PC-3 (cell line): Measurements from ENCODE around the gene AFF2. TPM values are rescaled to one million over a fixed set of nuclear protein-coding genes. Genes with fewer than 3 reads are reported as not detected.

ENCODE experiments used
- ATAC-seq: fragments of 200-7000 bp; cut with Tn5 transposase; 2 replicates; pipeline ENCODE4 v1.9.1; 2020; ENCODE audit warnings: mild to moderate bottlenecking, moderate library complexity
- BruUV-seq: library from RNA; stranded (reverse); fragments of 400-500 nt; replicated peaks from 2 replicates; lab custom pipeline; 2021; lab: Mats Ljungman, UMichigan
- CTCF ChIA-PET: fragments of 300-600 bp; sonication (Branson Sonifier 250); formaldehyde crosslinking; loops from one replicate; lab custom pipeline; 2022; ENCODE audit warnings: antibody characterized with exemption; lab: Charles Lee
- POLR2A ChIA-PET: fragments of 300-600 bp; sonication (Branson Sonifier 250); formaldehyde crosslinking; loops from one replicate; lab custom pipeline; 2022; ENCODE audit warnings: antibody characterized with exemption; ENCODE audit not compliant: unreplicated experiment; lab: Charles Lee
- DNase-seq: peaks from one replicate; pipeline ENCODE4 v3.0.0-alpha.2; 2015
- H2AFZ ChIP-seq: fragments of 300-600 bp; sonication (generic); 2 replicates; pipeline ENCODE4 v1.6.0; 2016; ENCODE audit warnings: antibody characterized with exemption, low read length
- H3F3A ChIP-seq: fragments of 300-600 bp; sonication (generic); one replicate; pipeline ENCODE4 v1.6.0; 2017; ENCODE audit warnings: antibody characterized with exemption, low read length, control low read depth, mild to moderate bottlenecking; ENCODE audit not compliant: unreplicated experiment
- H3K27ac ChIP-seq: fragments of 300-600 bp; sonication (generic); 2 replicates; pipeline ENCODE4 v1.5.1; 2016; ENCODE audit warnings: mild to moderate bottlenecking, low read length
- H3K27me3 ChIP-seq: fragments of 300-600 bp; sonication (generic); 2 replicates; pipeline ENCODE4 v1.6.1; 2016; ENCODE audit warnings: low read length, mixed read lengths
- H3K36me3 ChIP-seq: fragments of 300-600 bp; sonication (generic); 2 replicates; pipeline ENCODE4 v1.6.1; 2016; ENCODE audit warnings: low read depth, mixed run types, low read length, mixed read lengths
- H3K4me1 ChIP-seq: fragments of 300-600 bp; sonication (generic); 2 replicates; pipeline ENCODE4 v1.5.1; 2016; ENCODE audit warnings: low read length; ENCODE audit not compliant: insufficient read depth
- H3K4me2 ChIP-seq: fragments of 300-600 bp; sonication (generic); 2 replicates; pipeline ENCODE4 v1.6.0; 2016; ENCODE audit warnings: low read length
- H3K4me3 ChIP-seq: fragments of 300-600 bp; sonication (generic); 2 replicates; pipeline ENCODE4 v1.5.1; 2016; ENCODE audit warnings: mild to moderate bottlenecking, low read length, mixed read lengths
- H3K79me2 ChIP-seq: fragments of 300-600 bp; sonication (generic); 2 replicates; pipeline ENCODE4 v1.6.1; 2017; ENCODE audit warnings: low read length, mixed read lengths
- H3K9ac ChIP-seq: fragments of 300-600 bp; sonication (generic); 2 replicates; pipeline ENCODE4 v1.6.0; 2016; ENCODE audit warnings: mild to moderate bottlenecking, low read length
- H3K9me2 ChIP-seq: fragments of 300-600 bp; sonication (generic); replicated peaks from 2 replicates; pipeline ENCODE4 v1.6.1; 2016; ENCODE audit warnings: mixed run types, low read length, mixed read lengths
- H3K9me3 ChIP-seq: fragments of 300-600 bp; sonication (generic); 2 replicates; pipeline ENCODE4 v1.6.1; 2016; ENCODE audit warnings: low read length, mixed read lengths
- H4K20me1 ChIP-seq: fragments of 300-600 bp; sonication (generic); 2 replicates; pipeline ENCODE4 v1.6.1; 2016; ENCODE audit warnings: low read length, mixed read lengths
- CTCF ChIP-seq: fragments of 300-600 bp; sonication (generic); conservative IDR thresholded peaks from 2 replicates; pipeline ENCODE4 v1.5.1; 2017; ENCODE audit warnings: antibody characterized with exemption, low read depth, mild to moderate bottlenecking, low read length
- EZH2 ChIP-seq: fragments of 300-600 bp; sonication (generic); IDR thresholded peaks from one replicate; pipeline ENCODE4 v1.6.1; 2017; ENCODE audit warnings: antibody characterized with exemption, mild to moderate bottlenecking, low read length; ENCODE audit not compliant: unreplicated experiment
- EZH2phosphoT487 ChIP-seq: fragments of 300-600 bp; sonication (generic); IDR thresholded peaks from 2 replicates; pipeline ENCODE4 v1.6.1; 2018; ENCODE audit warnings: mild to moderate bottlenecking, antibody characterized with exemption, low read length, borderline replicate concordance
- intact Hi-C: fragments of 100-400 bp; cut with micrococcal nuclease; formaldehyde crosslinking; loops from 2 replicates; pipeline ENCODE4 v1.9.0; 2023
- total RNA-seq: library from RNA; depleted of rRNA; stranded (reverse); fragments of >200 nt; gene quantifications from 2 replicates; pipeline ENCODE4 v1.2.3, GENCODE V29; 2014

AFF2 gene
- total RNA-seq, 1 experiment from 2014 or later, result not detected

- no TSS peak for BruUV-seq
- no peak overlapping the region for H3K9ac ChIP-seq
- ATAC-seq (no peak), DNase-seq (no peak)
- H2AFZ ChIP-seq, result no peak overlapping the region
- no peak overlapping the region for H3K27ac ChIP-seq
- H3K4me2 ChIP-seq, result no peak overlapping the region
- H3K36me3 ChIP-seq, result no peaks in the 10 kb centered on the region
- TF ChIP-seq EZH2, result no peak
- no peak for TF ChIP-seq EZH2phosphoT487
- no peak for TF ChIP-seq CTCF
- H3K9me3 ChIP-seq, result no peaks in the 10 kb centered on the region
- POLR2A ChIA-PET, result no interaction called here
- no peaks in the 10 kb centered on the region for H3K9me2 ChIP-seq
- H3K4me3 ChIP-seq, result no peak overlapping the region
- H3K27me3 ChIP-seq, result no peaks in the 10 kb centered on the region
- CTCF ChIA-PET, result no interaction called here
- intact Hi-C loops, result no loop called here
- H3F3A ChIP-seq, result no peaks in the 10 kb centered on the region
- no peaks in the 10 kb centered on the region for H3K4me1 ChIP-seq
- H3K79me2 ChIP-seq, result no peaks in the 10 kb centered on the region
- no peaks in the 10 kb centered on the region for H4K20me1 ChIP-seq
Measured at GRCh38 chrX:148541584-148541940, 41.1 kb downstream of the AFF2 start.

DNA sequence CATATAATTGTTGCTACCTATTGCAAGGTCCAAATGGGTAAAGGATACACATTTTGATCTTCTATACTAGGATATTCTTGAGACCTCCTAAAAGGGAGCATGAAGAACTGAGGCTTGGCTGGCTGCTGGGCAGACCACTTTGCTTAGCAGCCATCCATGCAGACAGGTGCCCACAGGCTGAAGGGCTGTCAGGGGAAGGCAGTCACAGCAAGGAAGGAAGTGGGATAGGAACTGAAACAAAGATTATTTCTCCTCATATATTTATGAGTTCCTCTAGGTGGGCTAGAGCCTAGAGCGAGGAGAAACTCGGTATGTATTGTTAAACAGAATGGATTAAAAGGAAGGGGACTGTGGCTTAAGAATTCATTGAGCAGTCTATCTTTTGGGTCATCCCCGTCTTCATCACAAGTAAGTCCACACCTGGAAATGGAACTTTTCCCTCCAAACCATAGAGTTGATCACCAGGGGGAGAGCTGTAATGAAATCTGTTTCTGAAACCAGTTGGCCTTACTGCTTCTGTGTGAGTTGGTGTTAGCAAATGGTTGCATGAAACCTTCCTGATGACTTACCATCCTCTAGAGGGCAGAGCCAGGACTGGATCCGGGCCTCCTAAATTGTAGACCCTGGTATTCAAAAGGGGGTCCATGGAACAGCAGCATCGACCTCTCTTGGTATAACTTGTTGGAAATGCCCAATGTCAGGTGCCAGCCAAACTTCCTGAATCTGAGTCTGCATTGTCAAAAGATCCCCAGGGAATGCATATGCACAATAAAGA, 42.3 kb downstream of the AFF2 start:
- H3K9me3 ChIP-seq, result no peaks in the 10 kb centered on the region
- H3K27me3 ChIP-seq, result no peaks in the 10 kb centered on the region
- no peak overlapping the region for H3K4me3 ChIP-seq
- no peak for TF ChIP-seq EZH2
- no peak for TF ChIP-seq EZH2phosphoT487
- TF ChIP-seq CTCF, result no peak
- H3K4me1 ChIP-seq, result no peaks in the 10 kb centered on the region
- ATAC-seq (no peak), DNase-seq (no peak)
- H3K79me2 ChIP-seq, result no peaks in the 10 kb centered on the region
- no peaks in the 10 kb centered on the region for H3K36me3 ChIP-seq
- intact Hi-C loops, result no loop called here
- no peak overlapping the region for H2AFZ ChIP-seq
- ChIA-PET CTCF (no interaction called here), POLR2A (no interaction called here)
- no peaks in the 10 kb centered on the region for H3F3A ChIP-seq
- no peak overlapping the region for H3K4me2 ChIP-seq
- BruUV-seq, result no TSS peak
- no peaks in the 10 kb centered on the region for H4K20me1 ChIP-seq
- no peak overlapping the region for H3K9ac ChIP-seq
- H3K27ac ChIP-seq, result no peak overlapping the region
- no peaks in the 10 kb centered on the region for H3K9me2 ChIP-seq

GRCh38 chrX:148552775-148553174, 52.4 kb downstream of the AFF2 start:
- Histone ChIP-seq H3K27me3 (no peaks in the 10 kb centered on the region), H3K36me3 (no peaks in the 10 kb centered on the region), H3K9me2 (no peaks in the 10 kb centered on the region), H3K9ac (no peak overlapping the region), H4K20me1 (no peaks in the 10 kb centered on the region), H3K4me1 (no peaks in the 10 kb centered on the region), H3K9me3 (no peaks in the 10 kb centered on the region), H3K4me3 (no peak overlapping the region), H3F3A (no peaks in the 10 kb centered on the region), H3K27ac (no peak overlapping the region), H3K79me2 (no peaks in the 10 kb centered on the region), H2AFZ (no peak overlapping the region), H3K4me2 (no peak overlapping the region)
- BruUV-seq, result no TSS peak
- DNase-seq (no peak), ATAC-seq (no peak)
- no peak; the same call in 1 of the 2 replicates for TF ChIP-seq CTCF
- no peak for TF ChIP-seq EZH2phosphoT487
- TF ChIP-seq EZH2, result no peak
- ChIA-PET CTCF (no interaction called here), POLR2A (no interaction called here)
- intact Hi-C loops, result no loop called here
